Endothelial cell of umbilical vein (primary cell): Measurements from ENCODE around the gene MRTFA.

Source experiments
- CTCF ChIP-seq, 2 donors: IDR thresholded peaks; 1 replicate in 1 of 2; 2 replicates in 1 of 2; pipeline ENCODE4 v1.5.1; 2011; ENCODE audit warnings: low read length in 2 of 2, mild to moderate bottlenecking in 2 of 2, moderate library complexity in 2 of 2, control low read depth in 1 of 2, inconsistent platforms in 1 of 2, low read depth in 1 of 2; ENCODE audit not compliant: insufficient read depth in 1 of 2; ENCODE audit errors: extremely low read depth in 1 of 2
- EZH2 ChIP-seq: IDR thresholded peaks from 2 replicates; pipeline ENCODE4 v1.6.1; 2012; ENCODE audit warnings: borderline replicate concordance, low read depth, mild to moderate bottlenecking, moderate library complexity, low read length, inconsistent platforms; ENCODE audit not compliant: severe bottlenecking
- FOS ChIP-seq: IDR thresholded peaks from 2 replicates; pipeline ENCODE4 v1.6.1; 2011; ENCODE audit warnings: mild to moderate bottlenecking, low read length, moderate library complexity, borderline replicate concordance; ENCODE audit not compliant: insufficient read depth
- GATA2 ChIP-seq: IDR thresholded peaks from 2 replicates; pipeline ENCODE4 v1.7.0; 2011; ENCODE audit warnings: low read depth, mild to moderate bottlenecking, moderate library complexity, mixed read lengths, low read length; ENCODE audit not compliant: insufficient read length, insufficient read depth
- JUN ChIP-seq: IDR thresholded peaks from 2 replicates; pipeline ENCODE4 v1.6.1; 2011; ENCODE audit warnings: borderline replicate concordance, low read depth; ENCODE audit not compliant: insufficient read length, insufficient read depth
- MAX ChIP-seq: IDR thresholded peaks from 2 replicates; pipeline ENCODE4 v1.6.1; 2011; ENCODE audit not compliant: insufficient read depth, insufficient read length
- MYC ChIP-seq: IDR thresholded peaks from one replicate; pipeline ENCODE4 v1.6.1; 2011; ENCODE audit warnings: mild to moderate bottlenecking, low read depth, low read length
- POLR2A ChIP-seq: IDR thresholded peaks from 2 replicates; pipeline ENCODE4 v1.6.1; 2012; ENCODE audit warnings: low read depth, mild to moderate bottlenecking, control low read depth, low read length
- POLR2AphosphoS5 ChIP-seq: IDR thresholded peaks from 2 replicates; pipeline ENCODE4 v1.6.1; 2012; ENCODE audit warnings: low read depth, mild to moderate bottlenecking, control low read depth, low read length, moderate library complexity; ENCODE audit not compliant: insufficient read depth

GRCh38 chr22:40651057-40651456, 14.5 kb upstream of the MRTFA start:
- TF ChIP-seq CTCF (IDR thresholded peaks at IDR 0.05; ENCODE audit: extremely low read depth in 1 of 2, insufficient read depth in 1 of 2, low read depth in 1 of 2, low read length in 2 of 2) (no peak), POLR2AphosphoS5 (no peak), POLR2A (no peak), GATA2 (no peak), EZH2 (no peak), MYC (no peak), FOS (no peak), MAX (no peak), JUN (no peak)
